HuH-7.5 (cell line): ENCODE results near the gene AHCYL2.
A peak's percentile ranks its signal among the peaks of the same experiment; 100 is the strongest.
"Not testable (repeated sequence)": the region's sequence is repeated elsewhere in the genome, so short reads cannot be mapped to it uniquely, and the experiment has no call there.

ENCODE experiments used
- DNase-seq: peaks from one replicate; pipeline ENCODE4 v3.0.0; 2011; ENCODE audit warnings: low spot score

AHCYL2 gene

GRCh38 chr7:129295015-129295423, 70.2 kb downstream of the AHCYL2 start:
- DNase-seq: no peak

DNA sequence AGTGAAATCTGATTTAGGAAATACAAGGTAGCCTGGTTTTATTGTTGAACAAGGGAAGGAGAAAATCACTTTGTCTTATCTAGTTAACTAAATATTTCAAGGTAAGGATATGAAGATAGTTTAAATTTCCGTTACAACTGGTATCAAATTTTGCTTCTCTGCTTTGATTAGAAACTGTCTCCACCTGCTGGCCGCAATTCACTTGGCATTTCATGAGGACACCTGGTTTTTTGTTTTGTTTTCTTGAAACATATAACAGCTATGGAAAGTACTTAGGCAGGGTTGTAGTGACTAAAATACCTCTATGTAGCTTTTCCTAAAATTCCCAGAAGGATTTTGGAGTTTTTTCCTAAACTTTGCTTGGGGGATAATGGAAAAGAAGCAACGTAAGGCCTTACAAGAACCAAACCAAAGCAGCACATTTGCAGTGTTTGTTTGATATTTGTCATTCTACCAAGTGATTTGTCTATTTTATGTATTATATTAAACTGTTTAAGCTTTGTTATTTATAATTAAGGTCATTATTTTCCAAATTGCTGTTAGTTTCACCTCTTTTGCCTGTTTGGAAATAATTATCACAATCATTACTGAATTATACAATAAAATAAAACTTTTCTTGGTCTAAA, 73.6 kb downstream of the AHCYL2 start:
- peak; percentile 24 for DNase-seq

- no peak for DNase-seq
Measured at GRCh38 chr7:129299889-129300288, 75.1 kb downstream of the AHCYL2 start.

DNA sequence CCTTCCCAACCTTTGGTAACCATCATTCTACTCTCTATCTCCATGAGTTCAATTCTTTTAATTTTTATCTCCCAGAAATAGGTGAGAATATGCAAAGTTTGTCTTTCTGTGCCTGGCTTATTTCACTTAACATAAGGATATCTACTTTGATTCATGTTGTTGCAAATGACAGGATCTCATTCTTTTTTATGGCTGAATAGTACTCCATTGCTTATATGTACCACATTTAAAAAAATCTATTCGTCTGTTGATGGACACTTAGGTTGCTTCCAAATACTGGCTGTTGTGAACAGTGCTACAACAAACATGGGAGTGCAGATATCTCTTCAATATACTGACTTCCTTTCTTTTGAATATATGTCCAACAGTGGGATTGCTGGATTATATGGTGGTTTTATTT, 75.5 kb downstream of the AHCYL2 start:
- not testable (repeated sequence) for DNase-seq

DNA sequence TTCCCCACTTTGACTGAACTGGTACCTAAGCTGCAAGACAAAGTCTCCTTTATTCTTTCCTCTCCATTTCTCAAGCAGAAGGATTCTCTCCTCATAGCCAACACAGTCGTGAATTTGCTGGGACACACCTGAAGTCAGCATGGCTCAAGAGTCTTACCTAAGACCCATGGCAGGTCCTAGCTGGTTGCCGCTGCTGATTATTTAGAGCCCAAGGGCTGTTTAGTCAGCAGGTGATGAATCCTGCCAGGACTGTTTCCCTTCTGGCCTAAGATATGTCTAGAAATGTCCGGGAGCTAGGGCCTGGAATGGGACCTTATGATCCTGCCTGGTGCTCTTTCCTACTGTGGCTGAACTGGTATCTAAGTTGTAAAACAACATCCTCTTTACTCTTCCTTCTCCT, 82.8 kb downstream of the AHCYL2 start:
- DNase-seq: no peak

- DNase-seq: no peak
Measured at GRCh38 chr7:129308047-129308446, 83.2 kb downstream of the AHCYL2 start.

GRCh38 chr7:129311429-129311828, 86.6 kb downstream of the AHCYL2 start:
- no peak for DNase-seq

GRCh38 chr7:129313282-129313681, 88.5 kb downstream of the AHCYL2 start:
- DNase-seq: no peak

DNA sequence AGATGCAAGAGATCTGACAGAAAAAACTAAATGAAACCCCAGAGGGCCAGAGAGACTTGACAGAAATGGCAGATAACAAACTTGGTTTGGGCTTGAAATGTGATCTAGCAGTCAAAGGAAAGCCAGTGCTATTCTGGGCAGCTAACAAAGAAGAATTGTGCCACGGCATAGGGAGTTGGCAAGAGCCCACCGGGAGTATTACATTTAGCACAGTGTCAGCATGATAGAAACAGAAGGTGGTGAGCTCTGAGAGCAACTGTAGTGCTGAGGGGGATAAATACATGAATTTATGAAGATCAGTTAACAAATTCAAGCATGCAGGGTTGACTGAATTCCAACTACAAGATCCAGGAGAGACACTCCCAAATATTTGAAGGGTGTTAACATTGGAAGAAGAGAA, 91.1 kb downstream of the AHCYL2 start:
- no peak for DNase-seq

- no peak for DNase-seq
Measured at GRCh38 chr7:129317450-129317849, 92.6 kb downstream of the AHCYL2 start.

DNA sequence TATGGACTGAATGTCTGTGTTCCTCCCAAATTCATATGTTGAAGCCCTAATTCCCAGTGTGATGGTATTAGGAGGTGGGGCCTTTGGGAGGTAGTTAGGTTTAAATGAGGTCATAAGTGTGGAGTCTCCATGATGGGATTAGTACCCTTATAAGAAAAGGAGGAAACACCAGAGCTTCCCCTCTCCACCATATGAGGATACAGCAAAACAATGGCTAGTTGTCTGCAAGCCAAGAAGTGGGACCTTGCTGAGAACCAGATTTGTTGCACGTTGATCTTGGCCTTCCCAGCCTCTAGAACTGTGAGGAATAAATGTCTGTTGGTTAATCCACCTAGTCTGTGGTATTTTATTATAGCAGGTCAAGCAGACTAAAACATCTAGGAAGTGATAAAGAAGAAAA, 102.2 kb downstream of the AHCYL2 start:
- no peak for DNase-seq

DNA sequence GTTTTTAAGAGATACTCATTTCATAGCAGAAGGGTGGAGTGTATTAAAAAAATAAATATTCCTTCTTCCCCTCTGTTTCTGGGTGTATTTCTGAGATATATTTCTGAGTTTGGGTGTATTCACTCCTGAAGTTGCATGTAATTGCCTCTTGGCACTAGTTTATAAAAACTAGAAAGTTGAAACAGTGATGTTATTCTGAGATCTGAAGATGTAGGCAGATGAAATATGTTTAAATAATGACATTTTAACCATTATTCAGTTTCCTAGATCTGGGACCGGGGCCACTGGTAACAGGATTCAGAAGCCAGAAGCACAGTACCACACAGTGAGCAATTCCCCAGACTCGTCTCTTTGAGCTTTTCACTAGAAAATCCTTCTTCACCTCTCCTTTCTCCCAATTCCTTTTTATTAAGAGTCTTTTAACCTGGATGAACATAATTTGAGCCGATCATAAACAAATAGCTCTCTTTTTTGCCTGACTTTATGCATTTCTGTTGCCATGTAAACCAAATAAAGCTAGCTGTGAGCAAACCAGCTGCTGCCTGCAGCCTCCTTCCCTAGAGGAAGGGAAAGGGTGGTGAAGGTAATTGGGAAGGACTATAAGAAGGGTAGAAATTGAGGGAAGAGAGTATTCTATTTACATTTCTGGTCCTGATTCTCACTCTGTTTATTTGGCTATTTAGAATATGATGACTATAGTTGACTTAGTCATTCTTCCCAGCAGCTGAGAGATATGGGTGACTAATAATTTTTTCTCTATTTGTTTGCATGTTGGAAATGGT, 107.6 kb downstream of the AHCYL2 start:
- DNase-seq: no peak

DNA sequence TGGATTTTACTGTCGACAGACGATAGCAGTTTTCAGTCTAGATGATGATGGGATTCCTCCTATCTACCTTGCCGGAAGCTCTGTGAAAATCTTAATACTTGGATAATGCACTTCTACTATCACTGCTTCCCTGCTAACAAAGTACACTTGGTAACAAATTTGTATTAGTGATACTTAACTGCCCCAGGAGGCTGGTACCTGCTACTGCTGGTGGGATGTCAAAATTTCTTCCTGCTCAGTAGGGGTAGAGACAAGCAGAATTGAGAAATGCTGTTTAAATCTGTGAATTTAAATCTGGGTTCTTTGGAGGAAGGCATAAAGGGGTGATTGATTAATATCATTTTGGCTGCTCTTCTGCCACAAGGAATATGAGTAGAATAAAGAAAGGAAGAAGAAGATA, 109.6 kb downstream of the AHCYL2 start:
- no peak for DNase-seq

- DNase-seq: no peak
Measured at GRCh38 chr7:129338450-129338849, 113.6 kb downstream of the AHCYL2 start.

DNA sequence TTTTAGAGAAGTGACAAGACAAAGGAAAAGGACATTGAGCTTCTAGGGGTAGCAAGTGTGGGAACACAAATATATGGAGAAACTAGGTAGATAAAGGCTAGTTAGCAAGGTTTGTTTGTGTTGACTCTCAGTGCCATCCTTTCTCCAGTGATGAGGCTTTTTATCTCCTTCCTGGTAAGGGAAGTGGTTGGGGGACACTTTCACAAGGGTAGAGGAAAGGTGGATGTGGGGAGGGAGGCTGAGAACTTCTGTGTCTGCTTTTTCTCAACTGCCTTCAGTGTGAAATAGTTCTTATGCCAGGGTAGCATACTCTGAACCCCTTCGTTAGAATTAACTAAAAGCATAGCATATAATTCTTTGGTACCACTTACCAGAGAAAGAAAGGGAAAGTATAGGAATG, 116.4 kb downstream of the AHCYL2 start:
- no peak for DNase-seq

- DNase-seq: no peak
Measured at GRCh38 chr7:129341816-129342806, 117.3 kb downstream of the AHCYL2 start.

DNA sequence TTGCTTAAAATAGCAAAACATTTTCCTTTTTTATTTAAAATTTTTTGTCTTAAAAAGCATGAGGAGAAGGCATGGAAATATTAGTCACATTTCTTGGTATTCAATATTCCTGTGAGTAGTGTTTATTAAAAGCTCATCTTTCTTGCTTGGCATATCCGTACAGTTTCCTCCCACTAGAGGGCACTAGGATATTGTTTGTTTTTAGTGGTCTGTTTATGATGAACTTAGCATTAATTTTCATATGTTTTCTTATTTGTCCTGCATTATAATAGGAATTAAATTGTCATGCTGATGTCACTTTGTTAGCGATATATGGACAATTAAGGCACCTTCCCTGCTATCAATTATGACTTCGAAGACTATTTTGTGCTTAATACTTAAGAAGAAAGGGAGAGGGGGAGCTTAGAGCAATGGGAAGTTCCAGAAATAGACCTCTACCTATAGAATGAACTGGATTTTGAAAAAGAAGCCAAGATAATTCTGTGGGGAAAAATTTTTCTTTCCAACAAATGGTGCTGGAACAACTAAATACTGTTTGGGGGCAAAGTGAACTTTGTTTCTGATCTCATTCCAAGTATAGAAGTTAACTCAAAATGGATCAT, 118.4 kb downstream of the AHCYL2 start:
- DNase-seq: peak; percentile 35

GRCh38 chr7:129347330-129347729, 122.5 kb downstream of the AHCYL2 start:
- no peak for DNase-seq

DNA sequence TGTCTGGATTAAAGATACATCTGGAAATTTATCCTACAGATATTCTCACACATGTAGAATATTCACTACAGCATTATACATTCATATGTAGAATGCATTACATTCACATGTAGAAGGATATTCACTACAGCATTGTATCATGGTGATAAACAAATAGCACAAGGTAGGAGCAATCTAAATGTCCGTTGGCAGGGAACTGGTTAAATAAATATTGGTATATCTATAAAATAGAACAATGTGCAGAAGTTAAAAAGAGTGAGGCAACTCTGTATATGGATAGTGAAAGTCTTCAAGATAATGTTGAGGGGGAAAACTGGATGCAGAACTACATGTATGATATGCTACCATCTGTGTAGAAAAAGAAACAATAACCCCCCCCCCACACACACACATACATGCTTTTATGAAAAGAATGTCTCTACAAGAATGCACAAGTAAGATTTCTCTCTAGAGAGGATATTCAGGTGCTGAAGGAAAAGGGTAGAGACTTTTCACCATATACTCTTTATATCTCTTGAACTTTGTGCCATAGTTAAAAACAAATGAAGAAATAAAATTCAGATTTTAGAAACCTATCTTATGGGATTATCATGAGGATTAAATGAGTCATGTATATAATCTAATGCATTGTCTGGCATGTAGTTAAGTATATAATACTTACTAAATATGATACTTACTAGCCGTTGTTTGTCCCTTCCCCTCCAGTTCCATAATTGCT, 123.4 kb downstream of the AHCYL2 start:
- DNase-seq: no peak

DNA sequence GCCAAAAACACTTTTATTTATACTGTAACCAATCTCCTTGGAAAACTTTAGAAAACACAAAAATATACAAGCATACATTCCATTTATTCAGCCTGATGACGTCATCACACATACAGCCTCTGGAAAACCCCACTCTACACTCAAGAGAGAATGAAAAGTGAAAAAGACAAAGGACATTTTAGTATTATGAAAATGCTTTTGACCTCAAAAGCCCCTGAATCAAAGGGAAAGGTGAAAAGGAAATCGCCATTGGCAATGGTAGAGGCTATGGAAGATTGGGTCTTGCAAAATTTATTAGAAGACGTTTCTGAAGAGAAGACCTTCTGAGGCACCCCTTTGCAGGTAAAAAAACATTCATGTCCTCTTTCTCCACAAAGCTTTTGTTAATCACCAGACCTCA, 126.5 kb downstream of the AHCYL2 start:
- no peak for DNase-seq

DNA sequence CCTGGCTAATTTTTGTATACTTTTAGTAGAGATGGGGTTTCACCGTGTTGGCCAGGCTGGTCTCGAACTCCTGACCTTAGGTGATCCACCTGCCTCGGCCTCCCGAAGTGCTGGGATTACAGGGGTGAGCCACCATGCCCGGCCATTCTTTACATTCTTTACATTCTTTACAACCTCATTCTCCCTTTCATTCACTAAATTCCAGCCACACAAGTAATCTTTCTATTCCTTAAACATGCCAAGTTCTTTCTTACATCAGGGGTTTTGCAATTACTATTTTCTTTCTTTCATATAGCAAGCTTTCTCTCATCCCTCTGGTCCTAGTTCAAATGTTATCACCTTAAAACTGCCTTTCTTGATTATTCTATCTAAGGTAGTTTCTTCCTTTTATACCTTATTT, 128.3 kb downstream of the AHCYL2 start:
- not testable (repeated sequence) for DNase-seq
